GM10266 (cell line): Measurements from ENCODE around the gene DCAF10.
"Not testable (repeated sequence)": the region's sequence is repeated elsewhere in the genome, so short reads cannot be mapped to it uniquely, and the experiment has no call there.

Experiments used
- DNase-seq: peaks from one replicate; pipeline ENCODE4 v3.0.0; 2012; ENCODE audit errors: extremely low spot score
- CTCF ChIP-seq: IDR thresholded peaks from 2 replicates; pipeline ENCODE4 v1.5.1; 2012; ENCODE audit warnings: mild to moderate bottlenecking, low read depth; ENCODE audit not compliant: control insufficient read depth, insufficient read depth; ENCODE audit errors: missing control alignments

Gene DCAF10

GRCh38 chr9:37906312-37907239, 106.0 kb downstream of the DCAF10 start:
- no peak for TF ChIP-seq CTCF
- no peak for DNase-seq

GRCh38 chr9:37908283-37908682, 107.7 kb downstream of the DCAF10 start:
- DNase-seq, result no peak

GRCh38 chr9:37908698-37909186, 108.1 kb downstream of the DCAF10 start:
- DNase-seq, result no peak
- no peak for TF ChIP-seq CTCF

More at GRCh38 chr9:37908283-37908682, 107.7 kb downstream of the DCAF10 start:
- no peak for TF ChIP-seq CTCF

GRCh38 chr9:37909326-37909725, 108.7 kb downstream of the DCAF10 start:
- no peak for TF ChIP-seq CTCF

GRCh38 chr9:37909836-37910235, 109.2 kb downstream of the DCAF10 start:
- not testable (repeated sequence) for DNase-seq

More at GRCh38 chr9:37909326-37909725, 108.7 kb downstream of the DCAF10 start:
- no peak for DNase-seq

GRCh38 chr9:37910271-37910670, 109.7 kb downstream of the DCAF10 start:
- no peak for TF ChIP-seq CTCF
- no peak for DNase-seq

- DNase-seq, result no peak
- no peak for TF ChIP-seq CTCF
Observed at GRCh38 chr9:37911271-37911681, 110.7 kb downstream of the DCAF10 start.
